Activated CD4-positive, alpha-beta T cell treated with anti-CD3 and anti-CD28 coated beads, Interleukin-2, amount 50 U/mL, for 16 hours (primary cell): ENCODE measurements around the gene ACTG2.
"Not testable (repeated sequence)": the region's sequence is repeated elsewhere in the genome, so short reads cannot be mapped to it uniquely, and the experiment has no call there.

Experiments used
- DNase-seq: peaks from one replicate; pipeline ENCODE4 v3.0.0-alpha.2; 2020

The ACTG2 gene

DNA sequence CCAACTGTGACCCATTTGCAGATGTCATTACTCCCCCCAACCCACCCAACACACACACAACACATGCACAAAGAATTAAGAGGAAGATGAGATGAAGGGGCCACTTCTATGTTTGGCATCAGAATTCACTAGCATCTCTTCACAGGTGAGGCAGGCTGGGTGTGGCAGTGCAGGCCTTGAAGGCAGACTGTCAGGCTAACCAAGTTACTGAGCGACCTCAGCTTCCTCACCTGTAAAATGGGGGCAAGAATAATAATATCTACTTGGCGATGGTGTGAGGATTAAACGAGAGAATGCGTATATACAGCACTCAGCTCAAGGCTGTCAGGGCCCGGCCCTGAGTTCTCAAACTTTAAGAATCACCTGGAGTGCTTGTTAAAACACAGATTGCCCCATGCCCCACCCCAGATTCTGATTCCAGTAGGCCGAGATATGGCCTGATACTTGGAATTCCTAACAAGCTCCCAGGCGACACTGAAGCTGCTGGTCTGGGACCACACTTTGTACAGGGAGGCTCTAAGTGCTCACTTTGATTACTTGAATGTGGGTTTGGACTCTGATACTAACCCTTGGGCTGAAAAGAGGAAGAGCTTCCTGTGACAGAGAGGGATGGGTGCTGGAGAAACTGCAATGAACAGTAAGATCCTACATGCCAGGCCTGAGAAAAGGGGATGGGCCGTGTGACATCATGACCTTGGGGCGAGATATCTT, 1.1 kb downstream of the ACTG2 start:
- DNase-seq: no peak

DNA sequence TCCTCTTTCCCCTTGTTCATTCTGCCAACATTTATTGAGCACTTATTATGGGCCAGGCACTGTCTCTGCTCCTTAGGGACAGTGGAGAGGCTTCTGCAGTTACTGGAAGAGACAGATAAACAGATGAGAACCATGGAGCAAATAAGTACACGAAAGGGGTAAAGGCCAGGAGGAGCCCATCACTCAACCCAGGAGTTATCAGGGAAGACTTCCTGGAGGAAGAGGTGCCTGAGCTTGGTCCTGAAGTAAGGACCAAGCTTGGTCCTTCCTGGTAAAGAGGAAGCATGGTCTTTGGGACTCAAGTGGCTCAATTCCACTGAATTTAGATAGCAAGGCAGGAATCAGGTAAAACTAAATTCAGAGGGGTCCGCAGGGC, 1.7 kb downstream of the ACTG2 start:
- no peak for DNase-seq

DNA sequence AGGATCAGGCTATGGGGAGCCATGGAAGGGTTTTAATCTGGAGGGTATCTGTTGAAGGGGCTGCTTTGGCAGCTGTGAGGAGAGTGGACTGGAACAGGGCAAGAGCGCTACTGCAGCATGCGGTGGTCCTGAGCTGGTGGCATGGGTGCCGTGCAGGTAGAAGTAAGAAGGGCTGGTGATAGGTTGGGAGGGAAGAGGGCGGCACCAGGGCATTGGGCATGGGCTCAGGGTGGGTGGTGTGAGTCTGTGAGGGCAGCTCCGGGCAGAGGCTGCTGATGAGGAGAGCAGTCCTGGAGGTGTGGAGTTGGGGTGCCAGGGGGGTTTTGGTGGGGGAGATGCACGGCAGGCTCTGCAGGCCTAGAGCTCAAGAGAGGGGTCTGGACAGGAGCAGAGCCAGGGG, 2.1 kb downstream of the ACTG2 start:
- DNase-seq: no peak

DNA sequence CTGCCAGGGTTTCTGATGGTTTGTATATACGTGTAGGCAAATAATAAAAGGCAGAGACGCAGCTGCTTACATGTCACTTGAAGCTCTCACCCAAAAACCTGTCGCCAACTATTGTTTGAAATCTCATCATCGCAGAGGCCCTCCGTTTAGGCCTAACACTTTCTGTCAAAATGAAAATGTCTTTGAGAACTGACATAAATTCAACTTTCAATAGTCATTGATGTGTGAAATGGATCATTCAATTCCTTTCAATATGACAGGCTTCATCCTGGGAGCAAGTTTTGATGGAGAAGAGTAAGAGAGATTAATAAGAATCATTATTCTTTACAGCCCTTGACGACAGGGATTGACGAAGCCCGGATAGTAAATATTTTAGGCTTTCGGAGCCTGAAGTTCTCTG, 2.7 kb downstream of the ACTG2 start:
- DNase-seq: peak; percentile 59

DNA sequence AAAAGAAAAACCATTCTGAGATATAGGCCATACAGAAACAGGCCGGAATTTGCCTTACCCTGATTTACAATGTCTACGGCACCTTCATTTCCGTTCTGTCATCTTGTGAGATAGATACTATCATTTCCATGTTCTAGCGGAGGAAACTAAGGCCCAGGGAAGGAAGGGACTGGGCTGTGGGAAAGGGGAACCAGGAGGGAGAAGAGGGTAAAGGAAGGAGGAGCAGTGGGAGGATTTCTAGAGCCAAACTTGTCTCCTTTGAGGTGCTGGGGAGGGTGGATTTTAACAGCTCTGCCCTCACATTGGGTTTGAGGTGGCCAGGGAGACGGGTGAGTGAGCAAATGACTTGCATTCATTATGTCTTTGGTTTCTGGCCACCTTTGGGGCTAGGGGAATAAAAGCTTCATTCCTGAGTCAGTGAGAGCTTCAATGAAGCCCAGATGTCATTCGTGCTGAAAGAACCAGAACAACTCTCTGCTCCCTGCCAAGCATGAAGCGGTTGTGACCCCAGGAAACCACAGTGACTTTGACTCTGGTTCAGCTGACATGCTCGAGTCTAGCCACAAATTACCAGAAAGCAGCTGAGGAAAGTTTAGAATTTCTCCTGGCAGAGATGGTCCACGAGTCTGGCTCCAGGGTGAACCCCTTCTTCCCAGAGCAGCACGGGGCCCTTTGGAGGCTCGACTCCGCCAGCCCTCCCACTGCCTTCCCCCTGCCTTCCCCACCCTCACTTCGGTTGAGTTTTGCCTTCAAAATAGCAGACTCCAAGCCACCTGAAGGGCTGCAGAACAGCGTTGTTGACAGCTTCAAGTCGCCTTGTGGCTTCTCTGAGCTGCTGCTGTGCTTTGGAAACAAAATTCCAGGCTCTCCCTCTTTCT, 3.8 kb downstream of the ACTG2 start:
- peak; percentile 67 for DNase-seq

DNA sequence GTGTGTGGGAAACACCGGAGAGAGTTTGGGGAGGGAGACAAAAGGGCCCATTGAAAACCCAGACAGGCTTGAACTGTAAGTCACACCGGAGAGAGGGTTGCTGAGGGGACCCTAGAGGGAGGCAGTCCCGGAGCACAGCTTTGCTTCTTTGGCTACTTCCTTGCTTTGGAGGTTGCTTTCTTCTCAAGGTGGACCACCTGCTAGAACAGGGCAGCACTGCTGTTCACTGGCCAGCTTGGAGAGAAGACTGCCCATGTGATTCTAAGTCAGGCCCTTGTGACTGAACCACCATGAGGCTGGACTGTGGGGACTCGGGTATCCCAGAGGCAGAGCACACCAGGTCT, 4.4 kb downstream of the ACTG2 start:
- no peak for DNase-seq

DNA sequence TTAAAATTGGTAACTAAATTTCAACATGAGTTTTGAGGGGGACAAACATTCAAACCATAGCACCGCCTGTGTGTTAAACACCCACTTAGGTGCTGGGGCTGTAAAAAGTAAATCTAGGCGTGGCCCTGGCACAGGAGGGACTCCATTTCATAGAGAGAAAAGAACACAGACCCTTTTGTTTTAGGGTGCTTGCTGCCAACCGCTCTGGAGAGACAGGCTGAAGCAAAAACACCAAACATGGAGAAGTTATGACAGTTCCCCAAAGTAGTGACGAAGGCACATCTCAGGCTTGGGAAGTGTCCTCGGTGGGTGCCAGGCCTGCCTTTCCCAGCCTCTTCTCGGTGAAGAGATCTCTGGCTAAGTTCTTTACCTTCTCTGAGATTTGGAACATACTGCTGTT, 5.1 kb downstream of the ACTG2 start:
- DNase-seq: no peak

DNA sequence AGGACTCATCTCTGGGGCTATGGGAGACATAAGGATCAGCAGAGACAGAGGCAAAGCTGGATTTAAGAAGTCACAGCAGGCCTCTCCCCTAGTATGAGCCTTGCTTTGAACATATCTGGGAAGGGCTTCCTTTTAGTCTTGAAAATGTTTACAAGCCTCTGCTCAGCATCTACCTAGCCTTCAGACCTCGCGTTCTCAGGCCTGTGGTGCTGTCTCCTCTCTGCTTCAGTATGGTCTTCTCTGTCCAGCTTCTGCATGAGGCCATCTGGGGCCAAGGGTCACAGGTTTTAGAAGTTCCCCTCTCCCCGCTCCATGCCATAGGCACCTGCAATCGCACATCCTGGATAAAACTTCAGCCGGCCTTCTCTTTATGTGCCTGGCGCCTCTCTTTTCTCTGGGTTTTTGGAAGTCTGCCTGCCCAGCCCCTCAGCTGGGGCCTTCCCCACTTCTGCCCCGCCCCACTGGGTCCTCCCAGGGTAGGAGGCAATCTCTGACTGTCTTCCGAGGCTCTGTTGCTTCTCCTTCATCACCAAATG, 7.1 kb downstream of the ACTG2 start:
- no peak for DNase-seq

DNA sequence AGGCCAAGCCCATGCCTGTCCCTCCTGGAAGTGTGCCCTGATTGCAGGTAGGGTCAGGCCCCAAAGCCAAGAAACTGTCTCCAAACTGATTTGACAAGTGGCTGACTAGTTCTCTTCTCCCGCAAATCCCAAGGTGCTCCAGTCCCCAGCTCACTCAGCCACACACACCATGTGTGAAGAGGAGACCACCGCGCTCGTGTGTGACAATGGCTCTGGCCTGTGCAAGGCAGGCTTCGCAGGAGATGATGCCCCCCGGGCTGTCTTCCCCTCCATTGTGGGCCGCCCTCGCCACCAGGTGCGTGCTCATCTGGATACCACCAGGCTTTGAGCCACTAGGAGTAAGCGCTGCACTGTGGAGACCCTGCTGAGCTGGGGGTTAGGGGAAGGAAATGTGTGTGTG, 8.3 kb downstream of the ACTG2 start:
- DNase-seq: no peak

DNA sequence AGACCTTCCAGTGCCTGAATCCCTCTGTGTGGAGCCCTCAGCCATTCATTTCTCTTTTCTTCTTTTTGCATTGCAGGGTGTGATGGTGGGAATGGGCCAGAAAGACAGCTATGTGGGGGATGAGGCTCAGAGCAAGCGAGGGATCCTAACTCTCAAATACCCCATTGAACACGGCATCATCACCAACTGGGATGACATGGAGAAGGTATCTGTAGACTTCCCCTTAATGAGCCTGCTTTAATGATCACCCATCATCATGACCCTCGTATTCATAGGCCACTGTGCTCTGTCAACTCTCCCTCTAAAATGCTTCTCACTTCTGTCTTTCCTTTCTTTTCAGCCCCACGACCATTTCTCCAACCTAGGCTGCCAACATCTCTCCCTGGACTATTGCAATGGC, 9.5 kb downstream of the ACTG2 start:
- no peak for DNase-seq

DNA sequence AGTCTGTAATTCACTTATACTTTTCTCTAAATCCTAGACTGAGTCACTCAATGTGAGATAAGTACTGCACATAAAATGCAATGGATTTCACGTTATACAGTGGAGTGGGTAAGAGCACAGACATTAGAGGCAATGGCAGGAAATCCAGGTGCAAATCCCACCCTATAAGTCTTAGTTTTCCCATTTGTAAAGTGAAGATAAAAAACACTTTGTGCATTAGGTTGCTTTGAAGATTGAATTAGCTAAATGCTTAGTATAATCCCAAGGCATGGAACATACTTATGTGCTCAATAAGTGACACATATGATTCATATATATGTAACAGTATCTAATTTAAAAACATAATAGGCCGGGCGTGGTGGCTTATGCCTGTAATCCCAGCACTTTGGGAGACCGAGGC, 10.5 kb downstream of the ACTG2 start:
- DNase-seq: no peak

DNA sequence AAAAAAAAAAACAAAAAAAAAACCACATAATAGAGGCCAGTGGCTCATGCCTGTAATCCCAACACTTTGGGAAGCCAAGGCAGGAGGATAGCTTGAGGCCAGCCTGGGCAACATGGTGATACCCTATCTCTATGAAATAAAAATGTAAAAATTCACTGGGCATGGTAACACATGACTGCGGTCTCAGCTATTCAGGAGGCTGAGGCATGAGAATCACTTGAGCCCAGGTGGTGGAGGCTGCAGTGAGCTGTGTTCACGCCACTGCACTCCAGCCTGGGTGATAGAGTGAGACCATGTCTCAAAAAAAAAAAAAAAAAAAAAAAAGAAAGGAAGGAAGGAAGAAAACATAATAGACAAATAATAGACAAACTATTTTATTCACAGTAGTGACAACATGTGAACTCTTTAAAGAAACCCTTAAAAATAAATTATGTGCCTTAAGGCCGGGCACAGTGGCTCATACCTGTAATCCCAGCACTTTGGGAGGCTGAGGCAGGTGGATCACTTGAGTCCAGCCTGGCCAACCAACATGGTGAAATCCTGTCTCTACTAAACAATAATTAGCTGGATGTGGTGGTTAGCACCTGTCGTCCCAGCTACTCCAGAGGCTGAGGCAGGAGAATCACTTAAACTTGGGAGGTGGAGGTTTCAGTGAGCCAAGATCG, 11.3 kb downstream of the ACTG2 start:
- DNase-seq: not testable (repeated sequence)

DNA sequence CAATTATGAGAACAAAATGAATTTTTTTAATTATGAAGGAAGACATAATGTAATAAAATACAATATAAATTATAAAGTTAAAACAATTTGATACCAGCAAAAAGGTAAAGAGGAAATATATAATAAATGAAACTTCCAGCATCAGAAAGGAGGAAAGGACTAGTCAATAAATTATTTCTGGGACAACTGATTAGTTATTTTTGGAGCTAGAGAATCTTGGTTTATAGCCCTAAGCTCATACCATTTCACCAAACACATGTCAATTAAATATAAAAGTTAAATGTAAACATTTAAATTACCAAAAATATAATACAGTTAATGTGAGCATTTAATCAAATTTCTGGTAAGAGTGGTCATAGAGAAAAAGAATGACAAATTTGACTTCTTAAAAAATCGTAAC, 12.1 kb downstream of the ACTG2 start:
- DNase-seq: no peak

DNA sequence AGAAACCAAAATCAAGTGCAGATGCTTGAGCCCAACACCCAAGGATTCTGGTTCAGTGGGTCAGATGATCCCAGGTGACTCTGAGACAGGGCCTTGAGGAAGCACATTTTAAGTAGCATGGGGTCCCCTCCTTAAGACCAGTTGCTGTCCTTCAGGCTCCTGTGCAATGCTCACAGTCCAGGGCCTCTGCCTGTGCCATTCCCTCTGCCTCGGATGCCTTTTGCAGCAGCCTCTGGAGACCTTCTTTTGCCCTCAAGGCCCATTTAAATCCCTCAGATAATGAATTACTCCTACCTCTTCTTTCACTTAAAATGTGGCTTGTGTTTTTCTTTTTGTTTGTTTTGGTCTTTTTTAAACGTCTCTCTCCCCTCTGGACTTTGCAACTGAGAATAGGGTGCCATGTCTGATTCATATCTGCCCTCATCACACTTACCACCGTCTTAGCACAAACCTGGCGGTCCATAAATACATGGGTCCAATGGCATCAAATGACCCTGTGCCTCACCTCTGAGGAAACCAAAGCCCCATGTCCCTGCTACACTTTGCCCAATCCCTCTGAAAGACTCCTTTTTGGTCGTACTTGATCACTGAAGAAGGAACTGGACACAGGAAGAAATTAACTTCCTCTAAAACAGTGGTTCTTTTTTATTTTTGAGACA, 14.2 kb downstream of the ACTG2 start:
- no peak for DNase-seq

DNA sequence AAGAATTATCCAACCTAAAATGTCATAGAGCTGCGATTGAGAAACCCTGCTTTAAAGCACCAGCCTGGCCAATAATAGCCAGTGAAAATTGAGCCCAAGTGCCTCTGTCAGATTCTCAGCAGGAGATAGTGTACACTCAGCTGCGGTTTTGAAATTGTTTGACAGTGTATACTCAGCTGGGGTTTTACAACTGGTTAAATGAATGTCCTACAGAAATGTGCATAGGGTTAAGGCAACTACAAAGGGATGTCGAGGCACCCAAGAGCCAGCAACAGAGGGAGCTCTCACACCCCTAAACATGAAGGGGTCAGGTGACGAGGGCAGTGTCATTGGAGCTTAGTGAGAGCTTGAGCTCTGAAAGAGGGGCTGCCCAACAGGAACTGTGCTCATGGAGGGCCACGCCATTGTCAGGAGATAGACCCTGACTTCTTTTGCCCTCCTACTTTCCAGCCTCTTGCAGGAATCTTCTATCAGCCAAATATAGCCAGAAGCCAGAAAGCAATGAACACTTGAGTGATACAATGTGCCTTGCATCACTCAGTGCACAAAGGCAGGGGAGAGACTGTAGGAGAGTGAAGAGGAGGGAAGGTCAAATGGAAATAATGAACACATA, 15.1 kb downstream of the ACTG2 start:
- peak; percentile 43 for DNase-seq

DNA sequence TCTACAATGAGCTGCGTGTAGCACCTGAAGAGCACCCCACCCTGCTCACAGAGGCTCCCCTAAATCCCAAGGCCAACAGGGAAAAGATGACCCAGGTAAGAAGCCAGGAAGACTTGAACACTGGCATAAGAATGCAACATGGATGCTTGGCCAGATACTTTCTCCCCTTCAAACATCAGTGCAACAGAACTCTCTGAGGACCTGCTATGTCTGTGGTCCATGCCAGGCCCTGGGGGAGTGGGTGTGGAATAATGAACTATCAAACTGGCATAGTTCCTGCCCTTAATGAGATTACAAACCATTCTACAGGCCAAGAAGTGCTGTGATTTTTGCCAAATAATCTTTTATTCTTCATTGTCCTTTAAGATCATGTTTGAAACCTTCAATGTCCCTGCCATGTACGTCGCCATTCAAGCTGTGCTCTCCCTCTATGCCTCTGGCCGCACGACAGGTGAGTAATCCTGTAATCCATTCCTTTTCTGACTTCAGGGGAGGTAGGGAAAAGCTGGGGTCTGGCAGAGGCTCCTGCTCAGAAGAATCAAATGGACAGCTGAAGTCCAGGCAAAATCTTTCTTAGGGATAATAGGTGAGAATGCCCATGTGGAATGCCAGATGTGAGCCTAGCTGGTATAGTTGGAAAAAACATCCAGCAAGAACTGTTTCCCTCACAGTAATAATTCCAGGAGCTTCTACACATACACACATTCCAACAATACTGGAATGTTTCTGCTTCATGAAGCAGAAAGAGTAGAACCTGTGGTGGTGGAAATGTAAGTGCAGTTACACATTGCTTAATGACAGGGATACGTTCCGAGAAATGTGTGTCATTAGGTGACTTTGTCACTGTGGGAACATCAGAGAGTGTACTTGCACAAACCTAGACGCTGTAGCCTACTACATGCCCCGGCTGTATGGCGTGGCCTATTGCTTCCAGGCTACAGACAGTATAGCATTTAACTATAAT, 16.2 kb downstream of the ACTG2 start:
- no peak for DNase-seq

DNA sequence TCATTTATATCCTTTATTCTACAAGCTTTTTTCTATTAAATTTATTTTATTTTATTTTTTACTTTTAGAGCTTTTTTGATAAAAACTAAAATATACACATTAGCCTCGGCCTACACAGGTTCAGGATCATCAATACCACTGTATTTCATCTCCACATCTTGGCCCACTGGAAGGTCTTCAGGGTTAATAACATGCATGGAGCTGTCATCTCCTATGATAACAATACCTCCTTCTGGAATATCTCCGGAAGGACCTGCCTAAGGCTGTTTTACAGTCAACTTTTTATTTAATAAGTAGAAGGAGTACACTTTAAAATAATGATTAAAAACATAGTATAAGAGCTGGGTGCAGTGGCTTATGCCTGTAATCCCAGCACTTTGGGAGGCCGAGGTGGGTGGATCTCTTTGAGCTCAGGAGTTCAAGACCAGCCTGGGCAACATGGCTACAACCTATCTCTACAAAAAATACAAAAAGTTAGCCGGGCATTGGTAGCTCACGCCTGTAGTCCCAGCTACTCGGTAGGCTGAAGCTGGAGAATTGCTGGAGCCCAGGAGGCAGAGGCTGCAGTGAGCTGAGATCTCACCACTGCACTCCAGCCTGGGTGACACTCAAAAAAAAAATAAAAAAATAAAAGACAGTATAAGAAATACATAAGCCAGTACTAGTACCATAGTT, 18.2 kb downstream of the ACTG2 start:
- no peak for DNase-seq

DNA sequence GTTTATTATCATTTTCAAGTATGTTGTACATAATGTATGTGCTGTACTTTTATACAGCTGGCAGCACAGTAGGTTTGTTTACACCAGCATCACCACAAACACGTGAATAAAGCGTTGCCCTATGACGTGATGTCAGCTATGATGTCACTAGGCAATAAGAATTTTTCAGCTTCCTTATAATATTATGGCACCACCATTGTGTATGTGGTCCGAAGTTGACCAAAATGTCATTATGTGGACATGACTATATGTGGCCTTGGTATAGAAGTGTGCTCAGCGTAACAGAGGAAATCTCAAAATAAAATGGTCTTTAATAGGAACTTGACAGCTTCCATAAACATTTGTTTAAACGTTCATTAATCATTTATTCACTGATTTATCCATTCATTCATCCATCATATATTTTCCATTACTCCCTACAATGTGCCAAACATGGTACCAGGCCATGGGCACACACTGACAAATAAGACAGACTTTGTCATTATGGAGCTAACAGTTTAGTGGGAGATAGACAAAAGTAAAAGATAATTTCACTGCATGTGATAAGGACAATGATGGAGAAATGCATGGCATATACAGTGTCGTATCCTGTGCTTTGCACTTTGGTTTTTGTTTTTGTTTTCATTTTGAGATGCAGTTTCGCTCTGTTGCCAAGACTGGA, 18.9 kb downstream of the ACTG2 start:
- no peak for DNase-seq

DNA sequence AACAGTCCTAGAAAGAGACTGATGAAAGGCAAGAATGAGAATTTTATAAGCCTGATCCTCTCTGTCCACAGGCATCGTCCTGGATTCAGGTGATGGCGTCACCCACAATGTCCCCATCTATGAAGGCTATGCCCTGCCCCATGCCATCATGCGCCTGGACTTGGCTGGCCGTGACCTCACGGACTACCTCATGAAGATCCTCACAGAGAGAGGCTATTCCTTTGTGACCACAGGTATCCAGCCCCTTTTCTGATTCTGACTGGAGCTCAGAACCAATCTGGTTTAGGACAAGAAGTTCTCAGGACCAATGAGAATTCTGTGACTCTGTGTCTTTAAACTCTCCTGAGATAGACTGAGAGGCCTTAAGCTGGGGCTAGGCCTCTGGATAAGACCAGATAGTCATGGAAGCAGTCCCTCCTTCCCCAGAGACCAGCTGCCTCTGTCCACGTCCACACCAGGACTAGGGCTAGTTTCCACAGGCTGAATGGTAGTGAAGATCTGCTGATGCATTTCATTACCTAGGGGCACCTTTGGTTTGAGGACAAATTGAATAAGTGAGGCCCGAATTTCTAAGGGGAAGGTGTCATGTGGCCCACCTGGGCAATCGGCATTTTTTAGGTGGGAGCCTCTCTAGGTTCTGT, 20.7 kb downstream of the ACTG2 start:
- DNase-seq: no peak

DNA sequence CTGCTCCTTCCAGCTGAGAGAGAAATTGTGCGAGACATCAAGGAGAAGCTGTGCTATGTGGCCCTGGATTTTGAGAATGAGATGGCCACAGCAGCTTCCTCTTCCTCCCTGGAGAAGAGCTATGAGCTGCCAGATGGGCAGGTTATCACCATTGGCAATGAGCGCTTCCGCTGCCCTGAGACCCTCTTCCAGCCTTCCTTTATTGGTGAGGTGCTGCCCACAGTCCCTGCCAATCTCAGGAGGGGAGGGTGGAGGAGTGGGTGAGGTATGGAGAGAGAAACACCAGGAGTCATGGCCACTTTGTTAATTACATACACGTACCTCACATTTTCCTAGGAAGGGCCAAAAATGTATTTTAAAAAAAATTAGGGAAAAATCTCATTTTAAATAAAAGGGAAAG, 21.9 kb downstream of the ACTG2 start:
- no peak for DNase-seq
